Activated T-cell treated with anti-CD3 and anti-CD28 coated beads, Interleukin-2, amount 50 U/mL, for 1 hour (primary cell): ENCODE results near the gene SP8.

Experiments
- DNase-seq: peaks from one replicate; pipeline ENCODE4 v3.0.0-alpha.2; 2020

Gene SP8

DNA sequence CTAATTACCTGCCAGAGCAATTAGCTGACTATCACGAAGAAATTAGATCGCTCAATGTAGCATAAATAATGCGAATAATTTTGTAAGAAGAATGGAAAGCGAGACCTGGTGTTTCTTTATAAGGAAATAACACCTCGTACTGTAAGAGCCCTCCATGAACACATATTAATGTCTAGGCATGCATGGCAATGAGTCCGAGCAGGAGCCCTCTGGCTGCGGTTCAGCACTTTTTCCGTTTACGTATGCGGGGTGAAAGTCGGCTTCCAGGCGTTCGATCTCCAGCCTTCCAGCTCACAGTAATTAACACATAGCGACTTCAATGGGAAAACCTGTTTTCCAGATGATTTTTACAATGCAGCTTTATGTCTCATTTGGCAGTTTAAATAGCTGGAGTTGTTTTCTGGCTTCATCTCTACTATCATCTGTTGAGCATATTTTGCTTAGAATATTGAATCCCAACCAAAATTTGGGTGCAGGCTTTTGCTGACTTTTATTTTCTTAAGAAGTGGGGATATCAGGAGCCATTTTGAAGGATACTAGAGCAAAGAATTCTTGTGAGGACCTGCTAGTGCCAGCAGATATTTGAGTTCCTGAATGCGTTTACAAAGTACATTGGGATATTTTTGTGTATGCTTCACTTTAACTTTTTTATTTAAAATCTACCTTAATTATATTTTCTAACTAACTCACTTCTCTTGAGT lies 7.2 kb upstream of the SP8 start:
- no peak for DNase-seq

- DNase-seq, result no peak
Observed at GRCh38 chr7:20793248-20793647, 6.6 kb upstream of the SP8 start.

GRCh38 chr7:20791538-20792434 lies 5.1 kb upstream of the SP8 start:
- no peak for DNase-seq

DNA sequence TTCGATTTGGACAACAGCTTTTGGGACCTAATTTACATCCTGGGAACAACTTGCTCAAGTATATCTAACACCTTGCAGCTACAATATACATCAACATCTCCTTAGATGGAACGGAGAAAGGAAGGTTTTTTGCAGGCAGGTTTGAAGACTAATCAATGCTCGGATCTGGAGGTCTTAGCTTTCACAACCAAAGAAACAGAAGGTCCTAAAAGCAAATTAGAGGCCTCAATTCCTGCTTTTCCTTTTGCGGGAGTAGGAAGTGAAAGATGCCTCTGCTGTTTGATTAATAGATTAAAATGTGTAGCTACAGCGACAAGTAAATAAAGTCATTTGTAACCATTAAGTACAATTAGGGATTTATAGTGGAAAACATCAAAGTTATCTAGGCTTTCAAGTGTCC lies 3.7 kb upstream of the SP8 start:
- no peak for DNase-seq

GRCh38 chr7:20788420-20788990 lies 1.8 kb upstream of the SP8 start:
- no peak for DNase-seq

DNA sequence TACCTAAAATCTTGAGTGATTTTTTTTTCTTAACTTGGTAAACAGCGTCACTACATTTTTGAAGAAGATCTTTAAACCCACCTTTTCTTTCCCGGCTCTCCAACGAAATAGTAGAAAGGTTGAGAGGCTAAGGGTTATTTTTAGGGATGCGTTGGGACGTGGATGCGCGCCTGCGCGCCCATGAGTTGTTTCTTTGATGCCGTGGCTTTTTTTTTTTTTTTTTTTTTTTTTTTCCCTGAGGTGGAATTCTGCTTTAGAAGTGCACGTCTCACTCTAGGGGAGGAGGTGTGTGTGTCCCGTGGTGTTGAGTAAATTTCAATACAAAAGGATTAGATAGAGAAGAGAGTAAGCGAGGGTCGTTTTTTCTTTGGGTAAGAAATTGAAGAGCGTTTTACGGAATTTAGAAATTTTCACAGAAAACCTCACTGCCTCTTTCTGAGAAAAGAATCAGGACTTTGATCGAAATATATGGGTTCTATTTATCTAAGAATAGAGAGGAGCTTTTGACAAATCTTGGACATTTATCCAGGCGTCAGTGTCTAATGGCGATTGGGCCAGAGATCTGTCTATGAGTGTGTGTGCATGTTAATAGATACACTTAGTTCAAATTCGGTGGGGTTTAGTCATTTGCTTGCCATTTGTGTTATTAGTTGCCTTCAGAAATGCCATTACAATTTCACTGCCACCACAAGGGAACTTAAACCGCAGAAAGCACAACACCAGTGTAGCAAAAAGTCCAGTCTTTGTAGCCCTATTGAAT lies 1.2 kb upstream of the SP8 start:
- DNase-seq, result no peak

- no peak for DNase-seq
Observed at GRCh38 chr7:20786421-20786778, 286 bp downstream of the SP8 start.

- DNase-seq, result no peak
Observed at GRCh38 chr7:20786049-20786412, 655 bp downstream of the SP8 start.

GRCh38 chr7:20785157-20786048 lies 1.3 kb downstream of the SP8 start:
- DNase-seq, result no peak

- no peak for DNase-seq
Observed at GRCh38 chr7:20784388-20785156, 2.1 kb downstream of the SP8 start.

DNA sequence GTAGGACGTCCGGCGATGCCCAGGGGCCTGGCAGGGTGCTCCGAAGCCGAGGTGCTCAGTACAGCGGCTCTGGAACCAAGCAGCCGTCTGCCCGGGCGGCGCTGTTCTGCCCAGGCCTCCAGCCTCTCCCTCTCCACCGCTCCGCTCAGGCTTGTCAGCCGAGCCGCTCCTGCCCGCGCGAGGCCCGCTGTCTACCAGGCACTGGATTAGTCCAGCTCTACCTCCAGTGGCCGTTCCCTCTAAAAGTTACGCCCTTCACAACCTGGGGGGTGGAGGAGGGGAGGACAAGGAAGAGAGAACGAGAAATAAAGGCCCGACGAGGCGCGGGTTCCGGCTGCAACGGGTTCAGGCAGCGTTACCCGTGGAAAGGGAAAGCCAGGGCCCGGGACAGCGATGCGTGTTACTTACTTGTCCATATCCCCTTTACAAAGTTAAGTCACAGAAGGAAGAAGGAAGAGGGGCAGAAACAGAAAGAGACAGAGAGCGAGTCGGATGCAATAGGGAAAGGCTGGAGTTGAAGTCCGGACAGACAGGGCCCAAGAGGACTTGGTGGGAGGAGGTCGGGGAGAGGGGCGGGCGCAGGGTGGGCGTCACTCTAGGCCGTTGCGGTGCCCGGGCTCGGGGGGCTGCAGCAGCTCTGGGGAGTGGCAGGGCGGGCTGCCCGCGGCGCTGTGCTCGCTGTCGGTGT lies 2.8 kb downstream of the SP8 start:
- DNase-seq, result no peak

GRCh38 chr7:20783125-20783699 lies 3.5 kb downstream of the SP8 start:
- DNase-seq, result no peak

DNA sequence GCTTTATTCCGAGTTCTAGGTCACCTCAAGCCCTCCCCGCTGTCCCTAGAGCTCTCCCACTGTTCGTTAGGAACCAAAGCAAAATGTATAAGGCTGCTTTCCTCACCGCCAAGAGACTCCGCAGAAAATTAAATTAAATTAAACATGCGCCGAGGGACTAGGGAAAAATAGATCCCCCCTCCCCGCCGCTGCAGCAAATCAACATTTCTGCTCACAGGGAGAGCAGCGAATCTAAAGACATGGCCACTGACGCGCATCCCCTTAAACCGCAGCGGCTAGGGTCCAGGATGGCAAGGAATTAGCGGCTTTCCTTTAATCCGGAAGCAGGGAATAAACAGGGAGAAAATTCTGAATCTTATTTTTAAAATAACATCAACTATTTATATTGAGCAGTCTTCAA lies 7.6 kb downstream of the SP8 start:
- DNase-seq, result no peak

GRCh38 chr7:20778063-20778721 lies 8.5 kb downstream of the SP8 start:
- no peak for DNase-seq

DNA sequence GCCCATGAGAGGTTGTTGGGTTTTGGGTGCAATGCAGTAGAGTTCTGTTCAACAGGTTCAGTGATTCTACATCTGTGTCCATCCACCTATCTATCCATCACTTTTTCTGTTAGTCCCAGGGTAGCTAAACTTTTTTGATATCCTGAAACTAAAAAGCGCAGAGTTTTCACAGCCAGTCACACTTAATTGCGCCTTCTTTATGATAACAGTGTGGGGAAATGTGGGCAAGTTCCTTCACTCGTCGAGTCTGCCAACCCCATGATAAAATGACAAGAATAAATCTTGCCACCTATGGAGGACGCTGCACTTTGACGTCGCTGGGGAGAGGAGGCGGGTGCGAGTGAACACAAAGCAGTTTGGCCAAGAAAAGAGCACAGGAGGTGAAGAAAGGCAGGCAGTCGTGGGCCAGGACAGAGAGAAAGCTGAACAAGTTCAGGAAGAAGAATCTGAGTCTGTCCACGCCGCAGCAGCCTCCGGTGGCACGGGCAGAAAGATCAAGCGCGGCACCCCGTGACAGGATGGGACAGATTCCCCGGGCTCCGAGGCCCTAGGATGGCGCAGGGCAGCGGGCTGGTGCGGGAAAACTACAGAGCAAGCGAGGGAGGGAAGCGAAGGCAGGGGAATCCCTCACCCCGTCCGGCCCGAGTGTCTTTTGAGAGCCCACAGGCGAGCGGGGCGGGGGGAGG lies 9.2 kb downstream of the SP8 start:
- no peak for DNase-seq

- DNase-seq, result no peak
Observed at GRCh38 chr7:20776942-20777341, 9.7 kb downstream of the SP8 start.

- no peak for DNase-seq
Observed at GRCh38 chr7:20776214-20776911, 10.3 kb downstream of the SP8 start.

- no peak for DNase-seq
Observed at GRCh38 chr7:20754001-20754400, 32.7 kb downstream of the SP8 start.

- no peak for DNase-seq
Observed at GRCh38 chr7:20749906-20750305, 36.8 kb downstream of the SP8 start.
